HepG2 (cell line): ENCODE measurements around the gene NACC2. TPM values are rescaled to one million over a fixed set of nuclear protein-coding genes. Genes with fewer than 3 reads are reported as not detected.
"Not testable (repeated sequence)": the region's sequence is repeated elsewhere in the genome, so short reads cannot be mapped to it uniquely, and the experiment has no call there.

Experiments
- ATAC-seq: fragments of 200-7000 bp; cut with Tn5 transposase; 3 replicates; pipeline ENCODE4 v1.9.1; 2020; ENCODE audit warnings: mild to moderate bottlenecking, moderate library complexity
- BruUV-seq: library from RNA; stranded (reverse); fragments of 400-500 nt; replicated peaks from 2 replicates; lab custom pipeline; 2021; lab: Mats Ljungman, UMichigan
- CTCF ChIA-PET: fragments of 300-600 bp; formaldehyde crosslinking; extraction: SDS; loops from one replicate; lab custom pipeline; 2021; ENCODE audit warnings: low total read pairs, inconsistent platforms, low intra/inter-chr PET ratio; lab: Yijun Ruan, JAX
- POLR2A ChIA-PET: fragments of 350-600 bp; sonication (Branson Sonifier 250); formaldehyde crosslinking; loops from one replicate; lab custom pipeline; 2020; ENCODE audit warnings: antibody characterized with exemption, inconsistent platforms; lab: Yijun Ruan, JAX
- DNase-seq: peaks from one replicate; pipeline ENCODE4 v3.0.0-alpha.2; 2015; ENCODE audit warnings: low spot score
- FAIRE-seq: peaks from 3 replicates; lab custom pipeline; 2011; peaks lifted over from hg19 to GRCh38; lab: Jason Lieb, UNC
- H2AFZ ChIP-seq: one replicate; pipeline ENCODE4 v1.6.1; 2011; ENCODE audit warnings: low read length, inconsistent platforms
- H3K27ac ChIP-seq: fragments of 300-600 bp; 3 replicates; pipeline ENCODE4 v1.8.0; 2011; ENCODE audit warnings: mixed run types, mild to moderate bottlenecking, mixed read lengths, low read length, inconsistent platforms; ENCODE audit not compliant: insufficient read depth; ENCODE audit errors: extremely low read length
- H3K27me3 ChIP-seq, 2 experiments: fragments of 200-600 bp in 1 of 2; 2 replicates in 1 of 2; 3 replicates in 1 of 2; pipeline versions ENCODE4 v1.6.0 to v1.8.0; 2011; ENCODE audit warnings: low read length in 2 of 2, mild to moderate bottlenecking in 2 of 2, moderate library complexity in 2 of 2, inconsistent platforms in 1 of 2; ENCODE audit not compliant: insufficient read depth in 2 of 2, control insufficient read depth in 1 of 2
- H3K36me3 ChIP-seq, 2 experiments: fragments of 200-600 bp in 1 of 2; replicated peaks in 1 of 2; 2 replicates in 1 of 2; 3 replicates in 1 of 2; pipeline versions ENCODE4 v1.5.1 to v1.8.0; 2011; ENCODE audit warnings: low read length in 2 of 2, inconsistent platforms in 1 of 2; ENCODE audit not compliant: insufficient read depth in 2 of 2, control insufficient read depth in 1 of 2
- H3K4me1 ChIP-seq: 2 replicates; pipeline ENCODE4 v1.5.1; 2012; ENCODE audit warnings: low read length, inconsistent platforms; ENCODE audit not compliant: insufficient read depth
- H3K4me2 ChIP-seq: 2 replicates; pipeline ENCODE4 v1.6.0; 2011; ENCODE audit warnings: low read depth, low read length, inconsistent platforms
- H3K4me3 ChIP-seq, 3 experiments: fragments of 200-600 bp in 1 of 3; sonication (generic), shearing (Covaris generic) in 1 of 3; replicated peaks in 1 of 3; 2 replicates each; pipeline ENCODE4 v1.5.1; 2011 to 2016; ENCODE audit warnings: low read length in 3 of 3, inconsistent platforms in 2 of 3, low read depth in 2 of 3, mild to moderate bottlenecking in 2 of 3, control low read depth in 1 of 3, mixed read lengths in 1 of 3; ENCODE audit not compliant: insufficient read depth in 1 of 3
- H3K79me2 ChIP-seq: one replicate; pipeline ENCODE4 v1.6.1; 2011; ENCODE audit warnings: low read length, inconsistent platforms; ENCODE audit not compliant: insufficient read depth
- H3K9ac ChIP-seq: 2 replicates; pipeline ENCODE4 v1.6.0; 2011; ENCODE audit warnings: mild to moderate bottlenecking, low read depth, low read length, inconsistent platforms; ENCODE audit not compliant: insufficient read depth
- H3K9me3 ChIP-seq: 2 replicates; pipeline ENCODE4 v1.5.1; 2012; ENCODE audit warnings: mild to moderate bottlenecking, low read length
- H4K20me1 ChIP-seq: 2 replicates; pipeline ENCODE4 v1.6.0; 2011; ENCODE audit warnings: inconsistent platforms, mild to moderate bottlenecking, low read length, moderate library complexity; ENCODE audit not compliant: insufficient read depth
- ARID4A ChIP-seq: sonication (generic); formaldehyde crosslinking; IDR thresholded peaks from 2 replicates; pipeline ENCODE4 v1.5.0; 2020; ENCODE audit warnings: mild to moderate bottlenecking, missing genetic modification reagents, borderline replicate concordance
- BCL3 ChIP-seq: sonication (generic); formaldehyde crosslinking; IDR thresholded peaks from 2 replicates; pipeline ENCODE4 v1.5.1; 2020; ENCODE audit warnings: mild to moderate bottlenecking, missing genetic modification reagents, moderate library complexity
- CHD4 ChIP-seq: fragments of 200-600 bp; sonication (generic); IDR thresholded peaks from 2 replicates; pipeline ENCODE4 v1.7.0; 2017; ENCODE audit warnings: mild to moderate bottlenecking, low read length, borderline replicate concordance
- MTF1 ChIP-seq: sonication (generic); formaldehyde crosslinking; IDR thresholded peaks from 2 replicates; pipeline ENCODE4 v1.5.0; 2020; ENCODE audit warnings: missing genetic modification reagents
- ZFP91 ChIP-seq: sonication (generic); formaldehyde crosslinking; IDR thresholded peaks from 2 replicates; pipeline ENCODE4 v1.9.0; 2022; ENCODE audit warnings: missing genetic modification reagents, mild to moderate bottlenecking, borderline replicate concordance
- ZMYM2 ChIP-seq: sonication (generic); formaldehyde crosslinking; IDR thresholded peaks from 2 replicates; pipeline ENCODE4 v1.8.0; 2022; ENCODE audit warnings: mild to moderate bottlenecking, missing genetic modification reagents
- ZMYM3 ChIP-seq: sonication (generic); formaldehyde crosslinking; IDR thresholded peaks from 2 replicates; pipeline ENCODE4 v1.5.1; 2020; ENCODE audit warnings: mild to moderate bottlenecking, missing genetic modification reagents
- ZNF280D ChIP-seq: sonication (generic); formaldehyde crosslinking; IDR thresholded peaks from 2 replicates; pipeline ENCODE4 v1.5.1; 2020; ENCODE audit warnings: mild to moderate bottlenecking, missing genetic modification reagents
- ZNF777 ChIP-seq: sonication (generic); formaldehyde crosslinking; IDR thresholded peaks from 2 replicates; pipeline ENCODE4 v1.4.0; 2020; ENCODE audit warnings: missing genetic modification reagents
- ZNF784 ChIP-seq: sonication (generic); formaldehyde crosslinking; IDR thresholded peaks from 2 replicates; pipeline ENCODE4 v1.5.1; 2020; ENCODE audit warnings: missing genetic modification reagents, mild to moderate bottlenecking, borderline replicate concordance
- ZNF883 ChIP-seq: sonication (generic); formaldehyde crosslinking; IDR thresholded peaks from 2 replicates; pipeline ENCODE4 v1.5.1; 2020; ENCODE audit warnings: mild to moderate bottlenecking, missing genetic modification reagents; ENCODE audit errors: not compliant biosample characterization
- WGBS: methylation state at CpG from one replicate; pipeline ENCODE4 v1.1.6; 2017; ENCODE audit warnings: low lambda C conversion rate; 5-methylcytosine and 5-hydroxymethylcytosine counted together
- in situ Hi-C: cut with HindIII; loops from 2 replicates; pipeline ENCODE4 v1.10.0; 2017; ENCODE audit warnings: low pct_unique_long_range_greater_than_20kb; ENCODE audit not compliant: extremely low pct_ligation_motif_present
- intact Hi-C: fragments of 100-400 bp; cut with micrococcal nuclease; formaldehyde crosslinking; loops from one replicate; pipeline ENCODE4 v1.10.0; 2022; ENCODE audit not compliant: unreplicated experiment
- polyA plus RNA-seq, 8 experiments: library from polyadenylated mRNA; depleted of rRNA in 3 of 8; stranded (reverse) in 7 of 8; unstranded in 1 of 8; fragments of >200 nt; fragmentation: Illumina TruSeq in 4 of 8; extraction: Trizol in 4 of 8; gene quantifications; 2 replicates each; pipeline versions ENCODE4 v1.2.1 to v1.2.3, GENCODE V29; 2011 to 2016; ENCODE audit warnings: low read depth in 4 of 8, missing spikeins in 1 of 8, mixed read lengths in 1 of 8; ENCODE audit not compliant: insufficient read depth in 1 of 8
- total RNA-seq, 5 experiments: library from RNA; depleted of rRNA; stranded (reverse); fragments of >200 nt; fragmentation: Illumina TruSeq; extraction: Trizol; gene quantifications; 2 replicates each; pipeline ENCODE4 v1.2.3, GENCODE V29; 2016; ENCODE audit warnings: low read depth in 1 of 5

The NACC2 gene
- total and polyA plus RNA-seq, 2 of the 13 experiments (the other 11 are each of a cell fraction or from before 2014, with no cell fraction given): 5.9 to 12.3 TPM

GRCh38 chr9:136101615-136102074 lies 6.6 kb upstream of the NACC2 start:
- CTCF ChIA-PET, H3K79me2 ChIP-seq, H2AFZ ChIP-seq, H3K36me3 ChIP-seq, H3K9me3 ChIP-seq, intact Hi-C loops, FAIRE-seq, H3K27ac ChIP-seq, H4K20me1 ChIP-seq, BruUV-seq, ATAC-seq, DNase-seq: not testable (repeated sequence)
- WGBS: no CpG with 5 or more reads among the region's 27 CpGs
- 0 out of 2 replicates have a peak overlapping the region, but pooled peaks have one; percentile 36 for H3K9ac ChIP-seq
- in situ Hi-C loops: loop anchor here (10.0 kb wide), 1 partner anchor 137 kb away; the partner anchor contains the start of gene UBAC1
- peaks cover 77% of the 10 kb centered on the region for H3K4me1 ChIP-seq
- H3K4me2 ChIP-seq: peak overlapping the region; percentile 95
- POLR2A ChIA-PET: interaction anchor here (1.3 to 2.5 kb wide), 2 partner anchors 16 to 108 kb away, joined by 3 to 9 read pairs; no protein-coding TSS in a partner anchor
- H3K27me3 ChIP-seq: peaks cover 19 to 67% of the 10 kb centered on the region in 2 experiments
- H3K4me3 ChIP-seq: peak overlapping the region in 2 of 3 experiments; percentile 47 to 68; a peak in 3 of 6 replicates
- TF ChIP-seq CHD4 (peak; percentile 91), ZNF883 (peak; percentile 58), ARID4A (CRISPR knock-in tag) (0 out of 2 replicates have a peak, but pooled peaks have one; percentile 5), MTF1 (CRISPR knock-in tag) (peak; percentile 76; the same call in 1 of the 2 replicates), ZMYM2 (CRISPR knock-in tag) (peak; percentile 99), BCL3 (0 out of 2 replicates have a peak, but pooled peaks have one; percentile 49), ZNF280D (CRISPR knock-in tag) (peak; percentile 71; the same call in 1 of the 2 replicates), ZFP91 (CRISPR knock-in tag) (peak; percentile 42; the same call in 1 of the 2 replicates), ZMYM3 (peak; percentile 99), ZNF784 (CRISPR knock-in tag) (peak; percentile 43; the same call in 1 of the 2 replicates), ZNF777 (CRISPR knock-in tag) (0 out of 2 replicates have a peak, but pooled peaks have one; percentile 26)
